Activated CD4-positive, CD25-positive, alpha-beta regulatory T cell treated with anti-CD3 and anti-CD28 coated beads, Interleukin-2, amount 50 U/mL, for 16 hours (primary cell): ENCODE data around the gene CRACR2A.

Experiments
- DNase-seq: peaks from one replicate; pipeline ENCODE4 v3.0.0-alpha.2; 2020; ENCODE audit warnings: low read depth, low spot score

The CRACR2A gene

GRCh38 chr12:3622021-3622821 is 130.7 kb downstream of the CRACR2A start:
- no peak for DNase-seq

- no peak for DNase-seq
These were observed 132.1 kb downstream of the CRACR2A start for GRCh38 chr12:3620856-3621255.

GRCh38 chr12:3617565-3617964 is 135.3 kb downstream of the CRACR2A start:
- DNase-seq, result no peak

GRCh38 chr12:3615862-3616261 is 137.0 kb downstream of the CRACR2A start:
- no peak for DNase-seq

- DNase-seq, result no peak
These were observed 138.0 kb downstream of the CRACR2A start for GRCh38 chr12:3614806-3615466.

- DNase-seq, result no peak
These were observed 139.1 kb downstream of the CRACR2A start for GRCh38 chr12:3613641-3614395.

- no peak for DNase-seq
These were observed 140.8 kb downstream of the CRACR2A start for GRCh38 chr12:3611860-3612703.

GRCh38 chr12:3607821-3608220 is 145.1 kb downstream of the CRACR2A start:
- no peak for DNase-seq

GRCh38 chr12:3607039-3607720 is 145.7 kb downstream of the CRACR2A start:
- DNase-seq, result no peak

- no peak for DNase-seq
These were observed 146.8 kb downstream of the CRACR2A start for GRCh38 chr12:3606128-3606527.

GRCh38 chr12:3605692-3606091 is 147.2 kb downstream of the CRACR2A start:
- DNase-seq, result no peak

GRCh38 chr12:3604748-3605586 is 147.9 kb downstream of the CRACR2A start:
- no peak for DNase-seq

- no peak for DNase-seq
These were observed 148.6 kb downstream of the CRACR2A start for GRCh38 chr12:3604286-3604685.

GRCh38 chr12:3603576-3603975 is 149.3 kb downstream of the CRACR2A start:
- no peak for DNase-seq

- no peak for DNase-seq
These were observed 150.4 kb downstream of the CRACR2A start for GRCh38 chr12:3602488-3602887.

- no peak for DNase-seq
These were observed 151.3 kb downstream of the CRACR2A start for GRCh38 chr12:3601461-3602150.

- DNase-seq, result no peak
These were observed 152.0 kb downstream of the CRACR2A start for GRCh38 chr12:3600951-3601350.

- DNase-seq, result no peak
These were observed 152.7 kb downstream of the CRACR2A start for GRCh38 chr12:3600039-3600720.
